Naive thymus-derived CD4-positive, alpha-beta T cell (primary cell): ENCODE measurements around the gene CCDC154. TPM values are rescaled to one million over a fixed set of nuclear protein-coding genes. Genes with fewer than 3 reads are reported as not detected.
A peak's percentile ranks its signal among the peaks of the same experiment; 100 is the strongest.

ENCODE experiments used
- ATAC-seq: fragments of 150-1000 bp; cut with Tn5 transposase; 2 replicates; pipeline ENCODE4 v1.10.0; 2021; ENCODE audit warnings: mild to moderate bottlenecking, moderate library complexity
- CTCF ChIA-PET: fragments of 350-600 bp; sonication (Branson Sonifier 250); formaldehyde crosslinking; loops from one replicate; lab custom pipeline; 2021; ENCODE audit warnings: antibody characterized with exemption; lab: Charles Lee
- POLR2A ChIA-PET: fragments of 350-600 bp; sonication (Branson Sonifier 250); formaldehyde crosslinking; loops from one replicate; lab custom pipeline; 2021; ENCODE audit warnings: antibody characterized with exemption, inconsistent platforms; lab: Charles Lee
- DNase-seq, 9 donors: peaks; one replicate each; pipeline versions ENCODE4 v3.0.0 to v3.0.0-alpha.2; 2020 to 2022; ENCODE audit warnings: mixed read lengths in 1 of 9
- H3K27ac ChIP-seq: one replicate; pipeline ENCODE4 v1.7.0; 2013; ENCODE audit warnings: mild to moderate bottlenecking, low read depth, low read length, moderate library complexity
- H3K27me3 ChIP-seq, 2 donors: one replicate each; pipeline ENCODE4 v1.7.0; 2013; ENCODE audit warnings: low read length in 2 of 2, mild to moderate bottlenecking in 2 of 2, moderate library complexity in 2 of 2; ENCODE audit not compliant: control insufficient read depth in 2 of 2, insufficient read depth in 2 of 2
- H3K36me3 ChIP-seq, 3 experiments: 1 replicate in 2 of 3; 2 replicates in 1 of 3; pipeline ENCODE4 v1.7.0; 2013; ENCODE audit warnings: low read length in 3 of 3, mild to moderate bottlenecking in 3 of 3, moderate library complexity in 1 of 3; ENCODE audit not compliant: insufficient read depth in 3 of 3, control insufficient read depth in 2 of 3
- H3K4me1 ChIP-seq, 2 donors: one replicate each; pipeline ENCODE4 v1.7.0; 2013; ENCODE audit warnings: low read length in 2 of 2, mild to moderate bottlenecking in 2 of 2, moderate library complexity in 1 of 2; ENCODE audit not compliant: control insufficient read depth in 2 of 2, insufficient read depth in 2 of 2
- H3K4me3 ChIP-seq: 2 replicates; pipeline ENCODE4 v1.7.0; 2013; ENCODE audit warnings: mild to moderate bottlenecking, low read length
- H3K9me3 ChIP-seq, 3 experiments: 1 replicate in 2 of 3; 2 replicates in 1 of 3; pipeline ENCODE4 v1.7.0; 2013; ENCODE audit warnings: low read length in 3 of 3; ENCODE audit not compliant: control insufficient read depth in 2 of 3
- H3K27ac Mint-ChIP-seq, 9 donors: one replicate each; pipeline ENCODE4 v1.8.0; 2020 to 2022; ENCODE audit warnings: mixed read lengths in 9 of 9, mild to moderate bottlenecking in 8 of 9, moderate library complexity in 5 of 9, inconsistent platforms in 2 of 9
- H3K27me3 Mint-ChIP-seq, 5 donors: one replicate each; pipeline ENCODE4 v1.8.0; 2021 to 2022; ENCODE audit warnings: mixed read lengths in 5 of 5, mild to moderate bottlenecking in 1 of 5
- H3K36me3 Mint-ChIP-seq, 5 donors: one replicate each; pipeline ENCODE4 v1.8.0; 2020 to 2022; ENCODE audit warnings: mixed read lengths in 5 of 5, mild to moderate bottlenecking in 3 of 5, inconsistent platforms in 1 of 5
- H3K4me1 Mint-ChIP-seq, 7 donors: one replicate each; pipeline ENCODE4 v1.8.0; 2020 to 2022; ENCODE audit warnings: mixed read lengths in 7 of 7, mild to moderate bottlenecking in 3 of 7, inconsistent platforms in 1 of 7
- H3K4me3 Mint-ChIP-seq, 10 donors: one replicate each; pipeline ENCODE4 v1.8.0; 2020 to 2022; ENCODE audit warnings: mild to moderate bottlenecking in 10 of 10, mixed read lengths in 10 of 10, moderate library complexity in 6 of 10, inconsistent platforms in 2 of 10
- H3K9me3 Mint-ChIP-seq, 11 donors: one replicate each; pipeline ENCODE4 v1.8.0; 2020 to 2022; ENCODE audit warnings: mixed read lengths in 11 of 11, mild to moderate bottlenecking in 4 of 11, inconsistent platforms in 1 of 11, moderate library complexity in 1 of 11
- intact Hi-C, 2 donors: fragments of 100-400 bp; cut with micrococcal nuclease; formaldehyde crosslinking; loops; one replicate each; pipeline ENCODE4 v1.15.1; 2023
- polyA plus RNA-seq, 2 donors: library from polyadenylated mRNA; unstranded; fragments of 300-500 nt; fragmentation: Illumina TruSeq; gene quantifications; one replicate each; pipeline ENCODE4 v1.2.3, GENCODE V29; 2021
- total RNA-seq, 6 experiments: library from RNA in 5 of 6; stranded (reverse) in 5 of 6; gene quantifications; 1 replicate in 5 of 6; 2 replicates in 1 of 6; pipeline ENCODE4 v1.2.3 and lab custom pipeline; 2021 to 2026

CCDC154 gene
- total and polyA plus RNA-seq, 7 experiments from 2014 or later: 3.6 to 19.1 (median 8.9) TPM; not detected in 2

GRCh38 chr16:1427473-1428461, 16.6 kb downstream of the CCDC154 start:
- Histone ChIP-seq H3K9me3 (no peaks in the 10 kb centered on the region), H3K27ac (no peak overlapping the region), H3K36me3 (no peaks in the 10 kb centered on the region), H3K4me1 (no peaks in the 10 kb centered on the region), H3K27me3 (no peaks in the 10 kb centered on the region), H3K4me3 (no peak overlapping the region)
- DNase-seq (no peak), ATAC-seq (no peak)
- Mint-ChIP-seq H3K27me3 (peaks cover 0 to 2% (median 0%) of the 10 kb centered on the region in 5 donors), H3K36me3 (no peaks in the 10 kb centered on the region), H3K27ac (no peak overlapping the region), H3K4me3 (peak overlapping the region in 2 of 10 donors; percentile 8 to 53), H3K4me1 (peaks cover 0 to 4% (median 0%) of the 10 kb centered on the region in 7 donors), H3K9me3 (no peaks in the 10 kb centered on the region)
- CTCF ChIA-PET: no interaction called here
- POLR2A ChIA-PET: interaction anchor here (1.1 kb wide), 1 partner anchor 355 kb away, joined by 4 read pairs; the partner anchor contains the start of genes NUBP2 and SPSB3
- intact Hi-C loops: loop anchor here (10.0 kb wide), 3 partner anchors 277 to 517 kb away; partner anchors contain the start of genes MAPK8IP3 (in 1 of the 2), MSRB1 (in 1 of the 2), NUBP2 (in 1 of the 2) and SPSB3 (in 1 of the 2)

GRCh38 chr16:1426734-1427471, 17.5 kb downstream of the CCDC154 start:
- Mint-ChIP-seq H3K9me3 (no peaks in the 10 kb centered on the region), H3K36me3 (no peaks in the 10 kb centered on the region), H3K27ac (no peak overlapping the region), H3K4me1 (peaks cover 0 to 5% (median 3%) of the 10 kb centered on the region in 7 donors), H3K4me3 (no peak overlapping the region), H3K27me3 (no peaks in the 10 kb centered on the region)
- Histone ChIP-seq H3K36me3 (no peaks in the 10 kb centered on the region), H3K4me3 (no peak overlapping the region), H3K27me3 (no peaks in the 10 kb centered on the region), H3K27ac (no peak overlapping the region), H3K4me1 (no peaks in the 10 kb centered on the region), H3K9me3 (no peaks in the 10 kb centered on the region)
- ChIA-PET POLR2A (no interaction called here), CTCF (interaction anchor here (0.6 kb wide), 1 partner anchor 11 kb away, joined by 3 read pairs; no protein-coding TSS in a partner anchor)
- DNase-seq (no peak), ATAC-seq (no peak)
- intact Hi-C loops: loop anchor here (10.0 kb wide), 3 partner anchors 278 to 518 kb away; partner anchors contain the start of genes MAPK8IP3 (in 1 of the 2), MSRB1 (in 1 of the 2), NUBP2 (in 1 of the 2) and SPSB3 (in 1 of the 2)

GRCh38 chr16:1425616-1426370, 18.6 kb downstream of the CCDC154 start:
- no peaks in the 10 kb centered on the region for H3K27me3 ChIP-seq
- Mint-ChIP-seq H3K27ac (peak overlapping the region in 1 of 9 donors; percentile 1), H3K4me1 (peaks cover 4 to 12% (median 5%) of the 10 kb centered on the region in 7 donors), H3K27me3 (peaks cover 0 to 2% (median 0%) of the 10 kb centered on the region in 5 donors), H3K9me3 (no peaks in the 10 kb centered on the region), H3K36me3 (no peaks in the 10 kb centered on the region), H3K4me3 (no peak overlapping the region)
- intact Hi-C loops: loop anchor here (10.0 kb wide), 3 partner anchors 279 to 519 kb away; partner anchors contain the start of genes MAPK8IP3 (in 1 of the 2), MSRB1 (in 1 of the 2), NUBP2 (in 1 of the 2) and SPSB3 (in 1 of the 2)
- ATAC-seq (no peak), DNase-seq (no peak)
- no peaks in the 10 kb centered on the region for H3K9me3 ChIP-seq
- POLR2A ChIA-PET: interaction anchor here (0.7 to 1.2 kb wide), 2 partner anchors 12 to 281 kb away, joined by 3 to 5 read pairs; partner anchors contain the start of gene MAPK8IP3
- no peaks in the 10 kb centered on the region for H3K36me3 ChIP-seq
- H3K27ac ChIP-seq: no peak overlapping the region
- H3K4me3 ChIP-seq: no peak overlapping the region
- peaks cover 0 to 4% of the 10 kb centered on the region in 2 donors for H3K4me1 ChIP-seq
- CTCF ChIA-PET: no interaction called here

- POLR2A ChIA-PET: no interaction called here
- Histone ChIP-seq H3K4me3 (no peak overlapping the region), H3K27ac (no peak overlapping the region), H3K4me1 (peaks cover 4 to 11% of the 10 kb centered on the region in 2 donors), H3K36me3 (no peaks in the 10 kb centered on the region), H3K27me3 (no peaks in the 10 kb centered on the region), H3K9me3 (no peaks in the 10 kb centered on the region)
- ATAC-seq (no peak), DNase-seq (no peak)
- CTCF ChIA-PET: no interaction called here
- H3K9me3 Mint-ChIP-seq: no peaks in the 10 kb centered on the region
- H3K36me3 Mint-ChIP-seq: peaks cover 0 to 2% (median 0%) of the 10 kb centered on the region in 5 donors
- H3K27me3 Mint-ChIP-seq: peaks cover 0 to 5% (median 0%) of the 10 kb centered on the region in 5 donors
- no peak overlapping the region for H3K4me3 Mint-ChIP-seq
- H3K4me1 Mint-ChIP-seq: peaks cover 4 to 23% (median 15%) of the 10 kb centered on the region in 7 donors
- intact Hi-C loops: loop anchor here (5.0 to 10.0 kb wide), 5 partner anchors 72 to 742 kb away; partner anchors contain the start of genes GNPTG (in 1 of the 2), JMJD8 (in 1 of the 2), MAPK8IP3 (in 1 of the 2) and MSRB1 (in 1 of the 2)
- H3K27ac Mint-ChIP-seq: peak overlapping the region in 5 of 9 donors; percentile 51 to 98 (median 59)
These were observed 20.3 kb downstream of the CCDC154 start for GRCh38 chr16:1424028-1424427.

- ATAC-seq (no peak), DNase-seq (no peak)
- peaks cover 4 to 26% (median 15%) of the 10 kb centered on the region in 7 donors for H3K4me1 Mint-ChIP-seq
- CTCF ChIA-PET: no interaction called here
- Histone ChIP-seq H3K27ac (peak overlapping the region; percentile 95), H3K27me3 (no peaks in the 10 kb centered on the region), H3K4me3 (no peak overlapping the region), H3K36me3 (no peaks in the 10 kb centered on the region), H3K4me1 (peaks cover 4 to 11% of the 10 kb centered on the region in 2 donors), H3K9me3 (no peaks in the 10 kb centered on the region)
- peaks cover 0 to 5% (median 0%) of the 10 kb centered on the region in 5 donors for H3K27me3 Mint-ChIP-seq
- intact Hi-C loops: loop anchor here (5.0 to 10.0 kb wide), 5 partner anchors 70 to 740 kb away; partner anchors contain the start of genes GNPTG (in 1 of the 2), JMJD8 (in 1 of the 2), MAPK8IP3 (in 1 of the 2) and MSRB1 (in 1 of the 2)
- H3K36me3 Mint-ChIP-seq: peaks cover 0 to 2% (median 0%) of the 10 kb centered on the region in 5 donors
- peak overlapping the region; percentile 85 to 98 (median 98) for H3K27ac Mint-ChIP-seq
- H3K9me3 Mint-ChIP-seq: no peaks in the 10 kb centered on the region
- POLR2A ChIA-PET: interaction anchor here (0.8 to 2.3 kb wide), 4 partner anchors 11 to 1098 kb away, joined by 3 to 18 read pairs (median 8); partner anchors contain the start of genes AMDHD2, CRAMP1, IFT140 and TELO2
- H3K4me3 Mint-ChIP-seq: peak overlapping the region in 9 of 10 donors; percentile 23 to 93 (median 90)
These were observed 22.3 kb downstream of the CCDC154 start for GRCh38 chr16:1422076-1422475.
